IMR-90 (cell line): ENCODE measurements around the gene SARDH. TPM values are rescaled to one million over a fixed set of nuclear protein-coding genes. Genes with fewer than 3 reads are reported as not detected.

Experiments
- ATAC-seq: fragments of 200-7000 bp; cut with Tn5 transposase; 2 replicates; pipeline ENCODE4 v1.9.1; 2020; ENCODE audit warnings: low read depth, mild to moderate bottlenecking, moderate library complexity
- BruUV-seq: library from RNA; stranded (reverse); fragments of 400-500 nt; replicated peaks from 2 replicates; lab custom pipeline; 2021; lab: Mats Ljungman, UMichigan
- CTCF ChIA-PET: fragments of 300-600 bp; formaldehyde crosslinking; extraction: SDS; loops from one replicate; lab custom pipeline; 2021; ENCODE audit warnings: antibody characterized with exemption; lab: Yijun Ruan, JAX
- POLR2A ChIA-PET: fragments of 300-600 bp; sonication (Branson Sonifier 250); formaldehyde crosslinking; loops from one replicate; lab custom pipeline; 2022; ENCODE audit warnings: antibody characterized with exemption; ENCODE audit not compliant: unreplicated experiment; lab: Charles Lee
- DNase-seq: peaks from one replicate; pipeline ENCODE4 v3.0.0; 2013
- H2AFZ ChIP-seq: replicated peaks from 2 replicates; pipeline ENCODE3; 2013; ENCODE audit warnings: low read length, mild to moderate bottlenecking; ENCODE audit not compliant: poor library complexity
- H2AK5ac ChIP-seq: 2 replicates; pipeline ENCODE4 v1.6.1; 2013; ENCODE audit warnings: low read depth, low read length, inconsistent platforms
- H2AK9ac ChIP-seq: replicated peaks from 2 replicates; pipeline ENCODE3; 2013; ENCODE audit warnings: mild to moderate bottlenecking, low read depth, low read length, moderate library complexity; ENCODE audit not compliant: poor library complexity
- H2BK120ac ChIP-seq: 2 replicates; pipeline ENCODE4 v1.6.1; 2013; ENCODE audit warnings: low read depth, low read length, inconsistent platforms
- H2BK15ac ChIP-seq: 3 replicates; pipeline ENCODE4 v1.6.1; 2013; ENCODE audit warnings: low read depth, low read length, inconsistent platforms
- H2BK20ac ChIP-seq: 2 replicates; pipeline ENCODE4 v1.6.1; 2013; ENCODE audit warnings: low read depth, mild to moderate bottlenecking, inconsistent platforms, low read length, moderate library complexity
- H2BK5ac ChIP-seq: 2 replicates; pipeline ENCODE4 v1.6.1; 2013; ENCODE audit warnings: mild to moderate bottlenecking, low read depth, low read length, inconsistent platforms; ENCODE audit not compliant: poor library complexity, severe bottlenecking
- H3K14ac ChIP-seq: replicated peaks from 2 replicates; pipeline ENCODE4 v1.6.1; 2013; ENCODE audit warnings: low read depth, low read length, inconsistent platforms
- H3K18ac ChIP-seq: 2 replicates; pipeline ENCODE4 v1.6.1; 2013; ENCODE audit warnings: low read depth, low read length, control low read depth
- H3K23ac ChIP-seq: 2 replicates; pipeline ENCODE4 v1.6.1; 2013; ENCODE audit warnings: low read depth, low read length, inconsistent platforms
- H3K27ac ChIP-seq: 2 replicates; pipeline ENCODE4 v1.5.1; 2013; ENCODE audit warnings: mild to moderate bottlenecking, control low read depth, low read length; ENCODE audit not compliant: insufficient read depth
- H3K27me3 ChIP-seq: 2 replicates; pipeline ENCODE4 v1.6.1; 2013; ENCODE audit warnings: low read length; ENCODE audit not compliant: control insufficient read depth, insufficient read depth
- H3K36me3 ChIP-seq: 2 replicates; pipeline ENCODE4 v1.6.1; 2013; ENCODE audit warnings: low read length, mixed read lengths; ENCODE audit not compliant: control insufficient read depth, insufficient read depth
- H3K4ac ChIP-seq: 2 replicates; pipeline ENCODE4 v1.6.1; 2013; ENCODE audit warnings: low read depth, low read length, inconsistent platforms
- H3K4me1 ChIP-seq: 2 replicates; pipeline ENCODE4 v1.6.1; 2013; ENCODE audit warnings: low read length, mixed read lengths; ENCODE audit not compliant: control insufficient read depth, insufficient read depth
- H3K4me2 ChIP-seq: 2 replicates; pipeline ENCODE4 v1.6.1; 2013; ENCODE audit warnings: low read depth, mild to moderate bottlenecking, control low read depth, low read length, moderate library complexity
- H3K4me3 ChIP-seq: 2 replicates; pipeline ENCODE4 v1.5.1; 2013; ENCODE audit warnings: low read depth, mild to moderate bottlenecking, control low read depth, low read length, moderate library complexity; ENCODE audit not compliant: insufficient read depth
- H3K56ac ChIP-seq: 2 replicates; pipeline ENCODE4 v1.6.1; 2013; ENCODE audit warnings: low read length, inconsistent platforms; ENCODE audit not compliant: insufficient read depth; ENCODE audit errors: extremely low read depth
- H3K79me1 ChIP-seq, 2 experiments: 2 replicates each; pipeline ENCODE4 v1.6.1; 2013; ENCODE audit warnings: low read length in 2 of 2, inconsistent platforms in 1 of 2, low read depth in 1 of 2
- H3K9ac ChIP-seq: 2 replicates; pipeline ENCODE4 v1.6.1; 2013; ENCODE audit warnings: low read depth, low read length, control low read depth
- H3K9me1 ChIP-seq: 2 replicates; pipeline ENCODE4 v1.6.1; 2013; ENCODE audit warnings: low read length, inconsistent platforms; ENCODE audit not compliant: insufficient read depth
- H3K9me3 ChIP-seq: 2 replicates; pipeline ENCODE4 v1.6.1; 2013; ENCODE audit warnings: low read length; ENCODE audit not compliant: control insufficient read depth, insufficient read depth
- H4K20me1 ChIP-seq: 2 replicates; pipeline ENCODE4 v1.6.1; 2013; ENCODE audit warnings: low read length, inconsistent platforms; ENCODE audit not compliant: insufficient read depth
- H4K5ac ChIP-seq: 2 replicates; pipeline ENCODE4 v1.6.1; 2013; ENCODE audit warnings: mild to moderate bottlenecking, low read depth, low read length, control low read depth
- H4K8ac ChIP-seq, 2 experiments: 2 replicates each; pipeline ENCODE4 v1.6.1; 2013; ENCODE audit warnings: low read depth in 2 of 2, low read length in 2 of 2, control low read depth in 1 of 2, inconsistent platforms in 1 of 2
- H4K91ac ChIP-seq: 2 replicates; pipeline ENCODE4 v1.6.1; 2013; ENCODE audit warnings: low read depth, low read length, inconsistent platforms; ENCODE audit not compliant: insufficient read depth
- BHLHE40 ChIP-seq: fragments of 150-350 bp; IDR thresholded peaks from 2 replicates; pipeline ENCODE4 v1.6.1; 2016; ENCODE audit warnings: mild to moderate bottlenecking, low read depth, low read length
- CEBPB ChIP-seq: IDR thresholded peaks from 2 replicates; pipeline ENCODE4 v1.6.1; 2012; ENCODE audit warnings: low read depth, low read length, improper control_type of control experiment
- CHD1 ChIP-seq: IDR thresholded peaks from 2 replicates; pipeline ENCODE4 v1.6.1; 2012; ENCODE audit warnings: low read depth, low read length, improper control_type of control experiment
- CTCF ChIP-seq: conservative IDR thresholded peaks from 2 replicates; pipeline ENCODE4 v1.5.1; 2012; ENCODE audit warnings: mild to moderate bottlenecking, low read depth, low read length, improper control_type of control experiment
- ELK1 ChIP-seq: fragments of 150-350 bp; IDR thresholded peaks from 2 replicates; pipeline ENCODE4 v1.6.1; 2016; ENCODE audit warnings: low read depth, mild to moderate bottlenecking, low read length, moderate library complexity, borderline replicate concordance
- FOS ChIP-seq: fragments of 150-350 bp; IDR thresholded peaks from 2 replicates; pipeline ENCODE4 v1.6.1; 2016; ENCODE audit warnings: low read depth, low read length
- MAFK ChIP-seq: IDR thresholded peaks from 2 replicates; pipeline ENCODE4 v1.6.1; 2012; ENCODE audit warnings: low read depth, low read length, improper control_type of control experiment
- MAZ ChIP-seq: IDR thresholded peaks from 2 replicates; pipeline ENCODE4 v1.6.1; 2012; ENCODE audit warnings: low read depth, mild to moderate bottlenecking, low read length, improper control_type of control experiment, moderate library complexity, borderline replicate concordance
- NFE2L2 ChIP-seq: fragments of 150-350 bp; IDR thresholded peaks from 2 replicates; pipeline ENCODE4 v1.6.1; 2016; ENCODE audit warnings: low read depth, mild to moderate bottlenecking, low read length
- RAD21 ChIP-seq: IDR thresholded peaks from 2 replicates; pipeline ENCODE4 v1.6.1; 2012; ENCODE audit warnings: low read length, improper control_type of control experiment
- RCOR1 ChIP-seq: IDR thresholded peaks from 2 replicates; pipeline ENCODE4 v1.6.1; 2012; ENCODE audit warnings: mild to moderate bottlenecking, low read length, improper control_type of control experiment; ENCODE audit not compliant: insufficient replicate concordance
- RFX5 ChIP-seq: IDR thresholded peaks from 2 replicates; pipeline ENCODE4 v1.8.0; 2012; ENCODE audit warnings: low read depth, mild to moderate bottlenecking, low read length, moderate library complexity
- SMC3 ChIP-seq: fragments of 150-350 bp; IDR thresholded peaks from 2 replicates; pipeline ENCODE4 v1.6.1; 2016; ENCODE audit warnings: low read depth, mild to moderate bottlenecking, antibody characterized with exemption, low read length, moderate library complexity
- WGBS, 2 experiments: methylation state at CpG; one replicate each; pipeline versions ENCODE4 v1.1.5 to v1.1.7; 2013; ENCODE audit warnings: missing lambda C conversion rate in 2 of 2; ENCODE audit not compliant: insufficient read length in 1 of 2; ENCODE audit errors: extremely low coverage in 2 of 2; 5-methylcytosine and 5-hydroxymethylcytosine counted together
- dilution Hi-C: fragments of 300-500 bp; cut with HindIII; formaldehyde crosslinking; loops from one replicate; pipeline ENCODE4 v1.14.3; 2018; ENCODE audit warnings: low sequenced_read_pairs; ENCODE audit not compliant: unreplicated experiment
- in situ Hi-C: fragments of 300-500 bp; cut with MboI; formaldehyde crosslinking; loops from 3 replicates; pipeline ENCODE4 v1.14.3; 2019; ENCODE audit warnings: low sequenced_read_pairs, inconsistent platforms, mixed read lengths
- intact Hi-C: fragments of 100-400 bp; cut with micrococcal nuclease; formaldehyde crosslinking; loops from 2 replicates; pipeline ENCODE4 v1.10.0; 2022
- polyA plus RNA-seq, 3 experiments: library from polyadenylated mRNA; depleted of rRNA; stranded (reverse); fragments of >200 nt; gene quantifications; 2 replicates each; pipeline ENCODE4 v1.2.3, GENCODE V29; 2012; ENCODE audit warnings: low replicate concordance in 1 of 3
- total RNA-seq: library from RNA; depleted of rRNA; stranded (reverse); fragments of >200 nt; gene quantifications from 2 replicates; pipeline ENCODE4 v1.2.3, GENCODE V29; 2012

The SARDH gene
- total and polyA plus RNA-seq, 2 of the 4 experiments (the other 2 are of a cell fraction), result 5.0 to 7.5 TPM

DNA sequence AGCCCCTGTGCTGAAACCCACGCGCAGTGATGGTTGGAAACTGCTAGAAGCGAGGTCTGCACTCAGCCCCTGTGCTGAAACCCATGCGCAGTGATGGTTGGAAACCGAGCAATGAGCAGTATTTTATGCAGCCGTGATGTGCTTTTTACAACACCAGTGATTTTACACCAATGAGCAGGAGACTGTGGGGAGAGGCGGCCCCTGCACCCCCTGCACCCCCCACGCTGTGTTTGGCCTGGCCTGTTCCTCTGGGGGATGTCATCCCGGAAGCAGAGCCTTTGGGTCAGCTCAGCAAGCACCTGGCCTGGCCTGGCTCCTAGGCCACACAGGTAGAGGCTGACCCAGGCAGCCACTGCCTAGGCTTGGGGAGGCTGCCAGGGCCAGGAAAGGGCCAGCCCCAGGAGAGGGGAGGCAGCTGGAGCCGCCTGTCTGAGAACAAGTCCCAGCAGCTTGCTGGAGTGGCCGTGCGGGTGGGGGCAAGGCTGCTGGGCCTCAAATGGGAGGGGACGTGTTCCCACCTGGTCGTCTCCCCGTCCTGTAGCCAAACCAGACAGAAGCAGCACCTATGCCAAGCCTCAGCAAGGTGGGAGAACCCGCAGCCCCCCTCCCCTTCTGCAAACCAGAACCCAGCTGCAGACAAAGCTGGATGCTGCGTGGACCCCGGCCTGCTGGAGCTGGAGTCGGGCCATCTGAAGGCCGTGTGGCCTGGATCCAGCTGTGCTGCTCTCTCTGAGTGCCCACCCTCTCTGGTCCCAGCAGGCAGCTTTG, 55.1 kb downstream of the SARDH start (continued):
- no peak for TF ChIP-seq RCOR1

DNA sequence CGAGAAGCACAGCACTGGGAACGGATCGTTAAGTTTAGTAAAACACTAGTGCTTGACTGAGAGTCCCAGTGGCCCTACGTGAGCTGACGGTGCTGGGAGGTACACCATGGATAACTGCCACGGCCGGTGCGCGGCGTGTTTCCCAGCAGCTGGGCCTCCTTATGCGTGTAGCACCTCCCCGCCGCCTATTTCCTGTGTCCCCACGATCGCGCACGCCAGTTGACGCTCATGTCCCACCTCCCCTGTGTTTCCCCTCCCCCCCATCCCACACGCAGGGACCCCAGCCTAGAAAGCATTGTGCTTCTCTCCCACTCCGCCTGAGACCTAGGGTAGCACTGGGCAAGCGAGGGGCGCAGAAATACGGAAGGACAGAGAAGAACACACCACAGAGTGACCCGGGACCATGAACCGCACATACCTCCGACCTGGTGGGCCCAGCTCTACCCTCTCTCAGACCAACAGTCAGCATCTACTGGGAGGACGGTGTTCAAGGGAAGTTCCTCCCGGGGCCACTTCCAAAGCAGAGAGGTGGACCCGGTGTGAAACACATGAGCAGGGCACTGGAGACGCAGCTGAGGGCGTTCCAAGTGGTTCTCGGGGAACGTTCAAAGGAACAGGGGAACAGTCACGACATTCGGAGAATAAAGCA, 56.4 kb downstream of the SARDH start:
- H3K4me2 ChIP-seq, result no peak overlapping the region
- H3K9ac ChIP-seq, result no peak overlapping the region
- H3K79me1 ChIP-seq, result no peaks in the 10 kb centered on the region
- dilution Hi-C loops (no loop called here), in situ Hi-C loops (no loop called here), intact Hi-C loops (no loop called here)
- H4K5ac ChIP-seq, result no peak overlapping the region
- no peak overlapping the region for H3K23ac ChIP-seq
- no peaks in the 10 kb centered on the region for H3K4me1 ChIP-seq
- no peak overlapping the region for H2BK120ac ChIP-seq
- H3K9me1 ChIP-seq, result no peaks in the 10 kb centered on the region
- no peak overlapping the region for H3K27ac ChIP-seq
- no peaks in the 10 kb centered on the region; the same call in 1 of the 2 replicates for H3K27me3 ChIP-seq
- H2AK5ac ChIP-seq, result no peak overlapping the region
- no peak overlapping the region for H2BK5ac ChIP-seq
- H2BK20ac ChIP-seq, result no peak overlapping the region
- ATAC-seq (no peak), DNase-seq (no peak)
- H3K4ac ChIP-seq, result no peak overlapping the region
- H3K36me3 ChIP-seq, result no peaks in the 10 kb centered on the region
- H2AFZ ChIP-seq, result no peak overlapping the region
- H4K8ac ChIP-seq, result no peak overlapping the region
- no peak overlapping the region for H3K14ac ChIP-seq
- no peaks in the 10 kb centered on the region for H4K20me1 ChIP-seq
- no peak overlapping the region for H2AK9ac ChIP-seq
- no peak overlapping the region for H2BK15ac ChIP-seq
- no peak overlapping the region for H4K91ac ChIP-seq
- POLR2A ChIA-PET, result no interaction called here
- no TSS peak for BruUV-seq
- H3K56ac ChIP-seq, result no peak overlapping the region
- CTCF ChIA-PET, result no interaction called here
- no peaks in the 10 kb centered on the region for H3K9me3 ChIP-seq
- H3K4me3 ChIP-seq, result no peak overlapping the region
- WGBS, 2 experiments, result 86% methylated on average over 23 of the region's 35 CpGs; no CpG with 5 or more reads in 1 of the 2 experiments
- no peak overlapping the region for H3K18ac ChIP-seq
- TF ChIP-seq RAD21 (no peak), CHD1 (no peak), NFE2L2 (no peak), CTCF (no peak), MAZ (no peak), ELK1 (no peak), FOS (no peak), RCOR1 (no peak), RFX5 (no peak), MAFK (no peak), CEBPB (no peak), BHLHE40 (no peak), SMC3 (no peak)
